Ovary (tissue), 3 donors: ENCODE measurements around the gene MED8.

Experiments used
- CTCF ChIP-seq, 3 donors: fragments of 450-650 bp in 2 of 3; fragments of 200-600 bp in 1 of 3; IDR thresholded peaks; one replicate each; pipeline versions ENCODE4 v1.5.1 to v1.8.0; 2016 to 2022; ENCODE audit warnings: antibody characterized with exemption in 3 of 3, mild to moderate bottlenecking in 1 of 3
- EP300 ChIP-seq: sonication (generic); formaldehyde crosslinking; IDR thresholded peaks from one replicate; pipeline ENCODE4 v1.6.1; 2017; ENCODE audit warnings: antibody characterized with exemption
- POLR2A ChIP-seq: fragments of 450-650 bp; IDR thresholded peaks from one replicate; pipeline ENCODE4 v1.6.1; 2017; ENCODE audit warnings: antibody characterized with exemption, mild to moderate bottlenecking, moderate library complexity
- donor health status: DM: no; HTN: no; CAD: no.

GRCh38 chr1:43388613-43389012 lies 987 bp downstream of the MED8 start:
- TF ChIP-seq CTCF (IDR thresholded peaks at IDR 0.05) = no peak
- TF ChIP-seq POLR2A = no peak
- no peak for TF ChIP-seq EP300
